ENCODE data around the gene CD226.

Gene CD226

DNA sequence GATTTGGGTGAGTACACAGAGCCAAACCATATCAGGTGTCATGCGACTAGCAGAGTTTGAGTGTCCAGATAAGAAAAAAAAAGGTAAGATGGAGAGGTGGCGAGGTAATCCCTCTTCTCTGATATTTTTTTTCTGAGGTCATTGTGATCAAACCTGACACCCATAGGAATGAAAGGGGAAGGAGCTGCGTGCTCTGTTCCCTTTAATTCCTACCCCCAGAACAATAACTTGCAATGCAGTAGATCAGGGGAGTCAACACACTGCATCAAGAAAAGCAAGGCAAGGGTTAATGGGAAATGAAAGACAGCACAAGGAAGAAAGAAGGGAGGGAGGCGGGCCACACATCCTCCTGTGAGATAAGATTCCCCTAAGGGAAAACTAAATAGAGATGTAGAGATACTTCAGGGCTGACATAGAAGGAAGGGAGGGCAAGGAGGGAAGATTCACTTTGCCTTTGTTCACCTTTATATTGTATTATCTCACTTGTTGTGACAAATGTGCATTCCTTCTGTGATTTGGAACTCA is 132.8 kb downstream of the CD226 start:
- Mint-ChIP-seq H3K4me1 (no peaks in the 10 kb centered on the region), H3K27ac (no peak overlapping the region), H3K9me3 (no peaks in the 10 kb centered on the region), H3K4me3 (no peak overlapping the region), H3K36me3 (peaks cover 4% of the 10 kb centered on the region), H3K27me3 (no peaks in the 10 kb centered on the region)
- CTCF ChIA-PET: no interaction called here
- DNase-seq: no peak

DNA sequence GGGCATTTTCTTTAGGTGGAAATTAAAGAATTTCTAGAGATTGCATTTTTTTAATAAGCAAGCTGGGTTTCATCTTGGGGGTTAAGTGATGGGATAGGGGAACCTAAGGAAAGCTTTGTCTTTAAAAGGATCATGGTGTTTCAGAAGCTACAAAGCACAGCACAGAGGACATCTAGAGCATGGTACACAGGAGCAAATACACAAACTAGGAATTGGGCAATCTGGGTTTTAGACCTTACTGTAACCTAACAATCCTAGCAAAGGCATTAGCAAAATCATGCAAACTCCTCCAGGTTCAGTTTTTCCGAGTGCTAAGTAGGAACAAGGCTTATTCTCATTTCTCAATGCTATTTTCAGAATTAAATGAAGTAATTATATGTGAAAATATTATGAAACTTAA is 134.1 kb downstream of the CD226 start:
- CTCF ChIA-PET: interaction anchor here (0.6 kb wide), 1 partner anchor 256 kb away, joined by 4 read pairs; no protein-coding TSS in a partner anchor
- Mint-ChIP-seq H3K4me3 (no peak overlapping the region), H3K27ac (no peak overlapping the region), H3K27me3 (no peaks in the 10 kb centered on the region), H3K36me3 (peaks cover 4% of the 10 kb centered on the region), H3K9me3 (no peaks in the 10 kb centered on the region), H3K4me1 (no peaks in the 10 kb centered on the region)
- no peak for DNase-seq

DNA sequence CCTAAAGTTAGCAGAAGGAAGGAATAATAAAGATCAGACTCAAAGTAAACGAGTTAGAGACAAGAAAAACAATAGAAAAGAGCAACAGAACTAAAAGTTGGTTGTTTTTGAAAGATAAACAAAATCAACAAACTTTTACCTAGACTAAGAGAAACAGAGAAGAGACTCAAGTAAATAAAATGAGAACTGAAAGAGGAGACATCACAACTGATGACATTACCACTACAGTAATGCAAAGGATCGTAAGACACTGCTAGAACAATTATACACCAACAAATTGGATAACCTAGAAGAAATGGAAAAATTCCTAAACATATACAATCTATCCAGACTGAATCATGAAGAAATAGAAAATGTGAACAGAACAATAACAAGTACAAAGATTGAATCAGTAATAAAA is 139.3 kb downstream of the CD226 start:
- CTCF ChIA-PET: no interaction called here

DNA sequence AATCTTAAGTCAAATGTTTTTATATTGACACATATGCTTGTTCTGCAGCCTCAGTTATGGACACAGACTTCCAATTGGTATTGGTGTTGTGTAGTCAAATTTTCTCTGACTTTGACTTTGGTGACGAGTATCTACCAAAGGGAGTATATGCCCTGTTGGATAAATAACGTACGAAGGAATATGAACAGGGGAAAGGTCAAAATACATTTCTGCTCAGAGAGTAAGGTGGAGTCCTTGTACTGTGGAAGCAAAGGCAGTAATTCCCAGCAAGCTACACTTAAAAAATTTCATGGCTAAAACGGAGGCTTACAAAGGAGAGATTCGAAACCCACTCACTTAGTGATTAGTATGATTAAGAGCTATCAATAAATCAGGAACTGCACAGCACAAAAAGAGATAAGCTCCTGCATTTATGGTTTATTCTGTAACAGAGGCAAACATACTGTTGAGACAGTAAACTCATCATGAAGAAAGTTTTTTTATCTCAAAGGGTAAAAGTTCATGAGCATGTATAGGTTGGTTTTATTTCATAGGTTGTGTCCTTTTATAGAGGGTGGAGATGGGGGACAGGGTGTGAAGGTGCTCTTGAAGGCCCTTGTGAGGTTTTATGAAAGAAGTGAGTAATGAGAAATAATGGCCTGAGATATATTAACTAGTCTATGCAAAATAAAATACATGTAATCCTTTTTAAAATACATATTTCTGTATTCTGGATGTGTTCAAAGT is 142.7 kb downstream of the CD226 start:
- H3K4me1 Mint-ChIP-seq: no peaks in the 10 kb centered on the region
- H3K36me3 Mint-ChIP-seq: no peaks in the 10 kb centered on the region
- CTCF ChIA-PET: no interaction called here
- H3K27me3 Mint-ChIP-seq: no peaks in the 10 kb centered on the region
- no peak overlapping the region for H3K4me3 Mint-ChIP-seq
- no peak for DNase-seq
- H3K27ac Mint-ChIP-seq: no peak overlapping the region
- H3K9me3 Mint-ChIP-seq: no peaks in the 10 kb centered on the region

More for the DNA sequence above, 139.3 kb downstream of the CD226 start:
- no peaks in the 10 kb centered on the region for H3K9me3 Mint-ChIP-seq
- DNase-seq: no peak
- no peak overlapping the region for H3K4me3 Mint-ChIP-seq
- H3K4me1 Mint-ChIP-seq: no peaks in the 10 kb centered on the region
- H3K27ac Mint-ChIP-seq: no peak overlapping the region
- H3K27me3 Mint-ChIP-seq: no peaks in the 10 kb centered on the region
- no peaks in the 10 kb centered on the region for H3K36me3 Mint-ChIP-seq

Data from activated naive CD4-positive, alpha-beta T cell treated with anti-CD3 and anti-CD28 coated beads, Interleukin-2, amount 10 ng/mL, durations not matched to agents 7 days and 5 days (primary cell).